Suppressor macrophage treated with lipopolysaccharide for 1 hour (primary cell): ENCODE results near the gene EXOC7.
"Not testable (repeated sequence)": the region's sequence is repeated elsewhere in the genome, so short reads cannot be mapped to it uniquely, and the experiment has no call there.

Experiments used
- DNase-seq, 3 donors: peaks; one replicate each; pipeline ENCODE4 v3.0.0-alpha.2; 2020 to 2022

The EXOC7 gene

DNA sequence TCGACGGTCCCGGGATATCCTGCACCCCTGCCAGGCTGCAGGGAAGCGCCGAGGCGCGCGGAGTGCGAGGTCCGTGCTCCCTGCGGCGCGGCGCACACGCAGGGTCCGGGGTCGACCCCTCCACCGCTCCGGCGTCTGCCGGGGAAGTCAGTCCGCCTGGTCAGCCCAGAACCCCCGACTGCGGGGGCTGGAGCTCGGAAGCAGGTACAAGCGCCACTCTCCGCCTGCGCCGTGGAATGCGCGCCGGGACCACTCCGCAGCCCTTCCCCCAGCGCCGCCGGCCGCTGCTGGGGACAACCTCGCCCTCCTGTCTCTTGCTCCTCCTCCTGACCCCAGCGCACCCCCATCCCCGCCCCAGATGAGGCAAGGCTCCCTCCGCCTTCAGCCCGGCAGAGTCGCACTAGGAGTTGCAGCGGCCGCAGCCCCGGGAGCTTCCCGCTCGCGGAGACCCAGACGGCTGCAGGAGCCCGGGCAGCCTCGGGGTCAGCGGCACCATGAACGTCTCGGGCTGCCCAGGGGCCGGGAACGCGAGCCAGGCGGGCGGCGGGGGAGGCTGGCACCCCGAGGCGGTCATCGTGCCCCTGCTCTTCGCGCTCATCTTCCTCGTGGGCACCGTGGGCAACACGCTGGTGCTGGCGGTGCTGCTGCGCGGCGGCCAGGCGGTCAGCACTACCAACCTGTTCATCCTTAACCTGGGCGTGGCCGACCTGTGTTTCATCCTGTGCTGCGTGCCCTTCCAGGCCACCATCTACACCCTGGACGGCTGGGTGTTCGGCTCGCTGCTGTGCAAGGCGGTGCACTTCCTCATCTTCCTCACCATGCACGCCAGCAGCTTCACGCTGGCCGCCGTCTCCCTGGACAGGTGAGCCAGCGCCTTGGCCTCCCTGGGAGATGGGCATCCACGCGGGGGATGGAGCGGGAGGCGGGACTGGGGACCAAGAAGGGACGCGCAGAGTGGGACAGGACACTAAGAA lies 28.9 kb downstream of the EXOC7 start, which contains the start of gene GALR2:
Gene GALR2, plus strand, starts transcription at position 392 of the 974 bp plus-strand sequence. Its CDS starts 103 bp downstream, at position 495.
- peak in 1 of 3 donors; percentile 43 for DNase-seq

GRCh38 chr17:76072148-76072858 lies 31.3 kb downstream of the EXOC7 start, which contains the start of gene SRP68:
Gene SRP68 (minus strand): TSS chr17:76072517. CDS start chr17:76072491, 26 bp downstream.
- peak; percentile 94 to 97 (median 95) for DNase-seq

DNA sequence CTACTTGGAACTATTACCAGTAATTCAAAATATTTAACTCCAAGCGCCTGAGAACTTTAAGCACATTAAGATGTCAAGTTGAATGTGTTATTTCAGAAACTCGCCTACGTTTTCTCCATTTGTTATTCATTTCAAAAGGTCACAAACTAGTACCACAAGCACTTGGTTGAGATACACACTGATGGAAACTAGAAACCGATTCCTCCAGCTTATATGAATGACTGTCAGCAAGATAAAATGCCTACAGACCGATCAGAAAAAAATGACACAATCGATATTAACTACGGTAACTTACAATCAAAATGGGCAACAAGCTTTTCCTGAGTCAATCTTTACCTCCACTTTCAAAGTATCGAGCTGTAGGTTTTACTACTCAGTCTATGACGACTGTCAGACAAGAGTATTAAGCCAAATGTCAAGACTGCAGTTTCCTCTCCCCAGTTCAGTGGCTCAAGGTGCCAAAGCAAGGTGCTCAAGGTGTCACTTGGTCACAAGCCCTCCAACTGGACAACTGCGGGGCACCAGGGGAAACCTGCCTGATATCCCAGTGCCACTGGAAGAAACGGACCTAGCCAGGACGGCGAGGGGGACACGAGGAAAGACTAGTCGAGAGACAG lies 31.9 kb downstream of the EXOC7 start:
- DNase-seq = no peak

- no peak for DNase-seq
Observed at GRCh38 chr17:76065775-76066174, 37.8 kb downstream of the EXOC7 start.

GRCh38 chr17:76063875-76064546 lies 39.6 kb downstream of the EXOC7 start:
- DNase-seq = no peak

DNA sequence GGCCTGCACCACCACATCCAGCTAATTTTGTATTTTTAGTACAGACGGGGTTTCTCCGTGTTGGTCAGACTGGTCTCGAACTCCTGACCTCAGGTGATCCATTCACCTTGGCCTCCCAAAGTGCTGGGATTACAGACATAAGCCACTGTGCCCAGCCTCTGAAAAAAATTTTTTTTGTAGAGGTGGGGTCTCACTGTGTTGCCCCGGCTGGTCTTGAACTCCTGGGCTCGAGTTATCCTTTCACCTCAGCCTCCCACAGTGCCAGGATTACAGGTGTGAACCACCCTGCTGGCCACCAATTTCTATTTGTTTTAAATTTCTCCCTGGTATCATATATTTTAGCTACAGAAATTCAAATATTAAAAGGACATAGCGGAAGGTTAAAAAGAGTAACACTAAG lies 45.3 kb downstream of the EXOC7 start:
- DNase-seq = not testable (repeated sequence)

- DNase-seq = no peak
Observed at GRCh38 chr17:76056882-76057281, 46.7 kb downstream of the EXOC7 start.

- no peak for DNase-seq
Observed at GRCh38 chr17:76054112-76054476, 49.5 kb downstream of the EXOC7 start.

DNA sequence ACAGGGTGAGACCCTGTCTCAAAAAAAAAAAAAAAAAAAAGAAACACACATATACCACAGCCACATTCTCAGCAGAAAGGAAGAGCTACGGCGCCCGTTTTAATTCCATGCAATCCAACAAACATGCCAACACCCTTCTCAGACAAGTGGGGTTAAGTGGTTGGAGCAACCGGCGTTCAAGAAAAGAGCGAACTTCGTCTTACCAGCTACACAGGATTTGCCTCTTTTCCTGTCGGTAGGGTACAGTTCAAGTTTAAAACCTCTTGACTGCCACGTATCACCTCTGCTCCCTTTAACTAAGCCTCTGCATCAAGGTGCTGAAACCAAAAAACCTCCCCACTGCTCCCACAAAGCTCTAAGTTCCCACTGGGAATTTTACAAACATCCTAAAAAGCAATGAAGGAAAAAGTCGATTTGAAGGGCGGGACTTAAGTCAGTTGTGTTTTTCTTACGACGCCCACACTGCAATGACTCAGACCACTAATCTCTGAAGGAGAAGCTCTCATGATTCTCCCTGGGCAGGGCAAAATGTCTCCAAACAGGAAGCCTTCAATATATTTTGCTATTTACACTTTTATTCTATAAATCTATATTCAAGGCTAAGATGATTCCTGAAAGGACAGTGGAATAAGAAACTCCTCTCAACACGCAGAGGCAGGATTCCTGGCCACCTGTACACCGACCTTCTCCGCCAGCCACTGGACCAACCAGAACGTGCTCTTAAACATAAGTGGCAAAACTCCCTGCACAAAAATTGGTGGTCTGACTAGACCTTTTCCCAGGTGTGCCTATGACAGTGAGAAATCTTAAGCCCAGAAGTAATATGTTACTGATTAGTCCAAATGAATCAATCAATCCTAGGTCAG lies 50.1 kb downstream of the EXOC7 start:
- DNase-seq = peak; percentile 68 to 72 (median 70)

GRCh38 chr17:76051561-76051960 lies 52.0 kb downstream of the EXOC7 start:
- DNase-seq = no peak

DNA sequence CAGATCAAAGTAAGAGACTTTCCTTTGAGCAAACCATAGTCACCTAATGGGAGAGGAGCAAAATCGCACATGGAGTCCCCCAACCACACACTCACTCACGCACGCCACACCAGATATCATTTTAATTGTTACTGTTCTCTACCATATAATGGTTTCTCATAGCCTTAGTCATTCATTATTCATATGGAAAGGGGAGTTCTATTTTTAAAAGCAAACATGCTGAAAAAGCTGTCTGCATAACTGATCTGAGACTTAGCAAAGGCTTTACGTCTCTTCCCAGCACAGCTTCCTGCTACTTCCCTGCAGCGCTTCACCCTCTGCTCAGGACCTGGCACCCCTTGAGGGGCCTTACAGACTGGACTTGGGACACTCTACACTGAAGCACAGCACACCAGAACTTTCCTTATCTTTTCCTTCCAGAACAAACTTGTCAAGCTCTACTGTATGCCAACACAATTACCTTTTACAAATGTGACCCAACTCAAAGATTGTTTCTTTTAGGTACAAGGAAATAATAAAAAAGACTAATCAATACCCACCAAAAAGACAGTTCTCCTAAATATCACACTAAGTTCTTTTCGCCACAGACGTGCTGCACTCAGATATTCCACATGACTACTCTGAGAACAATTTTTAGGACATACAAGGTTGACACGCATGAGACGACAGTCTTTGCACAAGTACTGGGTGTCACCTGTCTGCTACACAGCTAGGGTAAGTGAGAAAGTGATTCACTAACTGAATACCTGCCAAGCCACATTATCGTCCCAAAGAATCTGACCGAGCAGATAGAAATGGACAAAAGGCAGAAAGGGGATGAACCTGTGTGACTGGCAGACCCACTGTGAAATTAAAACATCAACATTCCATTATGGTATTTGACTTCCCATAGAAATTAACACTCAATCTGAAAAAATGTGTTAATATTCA lies 52.8 kb downstream of the EXOC7 start:
- no peak for DNase-seq

DNA sequence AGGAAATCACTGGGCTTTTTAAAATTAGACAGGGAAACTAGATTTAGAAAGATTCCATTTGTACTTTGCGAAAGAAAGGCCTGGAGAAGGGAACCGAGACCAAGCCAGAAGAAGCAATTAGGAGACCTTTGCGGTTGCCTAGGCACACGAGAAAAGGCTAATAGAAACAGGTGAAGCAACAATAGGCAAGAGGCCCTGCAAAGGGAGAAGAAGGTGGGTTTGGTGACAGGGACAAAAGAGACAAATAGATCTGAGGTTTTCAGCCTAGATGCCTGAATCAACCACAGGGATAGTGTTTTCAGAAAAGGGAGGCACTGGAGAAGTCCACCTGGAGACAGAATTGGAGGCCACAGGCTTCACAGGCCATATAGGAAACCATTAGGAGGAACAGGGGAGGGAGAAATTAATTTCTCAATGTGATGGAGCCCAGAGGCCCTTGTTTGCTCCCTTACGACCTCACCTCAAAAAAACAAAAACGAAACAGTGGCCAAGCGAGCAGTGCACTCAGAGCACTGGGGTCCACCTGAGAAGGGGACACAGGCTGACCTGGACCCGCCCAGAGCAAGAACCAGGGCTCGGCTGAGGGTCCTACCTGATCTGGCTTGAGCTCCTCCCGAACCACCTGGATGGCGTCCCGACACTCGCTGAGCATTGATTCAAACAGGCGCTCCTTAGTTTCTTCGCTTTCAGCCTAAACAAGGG lies 53.6 kb downstream of the EXOC7 start:
- DNase-seq = peak in 1 of 3 donors; percentile 35

GRCh38 chr17:76049239-76049638 lies 54.3 kb downstream of the EXOC7 start:
- no peak for DNase-seq

DNA sequence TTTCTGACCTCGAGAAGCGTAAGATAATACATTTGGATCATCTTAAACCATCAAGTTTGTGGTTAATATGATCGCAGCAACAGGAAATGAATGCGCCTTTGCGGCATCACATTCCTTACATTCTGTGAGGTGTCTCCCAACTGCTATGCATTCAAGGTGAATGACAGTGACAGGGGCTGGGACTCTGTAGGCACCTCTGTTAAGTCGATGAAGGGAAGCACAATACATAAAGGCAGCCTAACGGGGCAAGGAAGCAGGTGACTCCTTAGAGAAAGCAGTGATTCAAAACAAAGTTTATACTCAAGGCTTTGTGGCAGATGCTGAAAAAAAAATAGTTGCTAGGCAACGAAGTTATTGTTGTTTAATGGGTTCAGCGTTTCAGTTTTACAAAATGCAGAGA lies 54.9 kb downstream of the EXOC7 start:
- DNase-seq = no peak

DNA sequence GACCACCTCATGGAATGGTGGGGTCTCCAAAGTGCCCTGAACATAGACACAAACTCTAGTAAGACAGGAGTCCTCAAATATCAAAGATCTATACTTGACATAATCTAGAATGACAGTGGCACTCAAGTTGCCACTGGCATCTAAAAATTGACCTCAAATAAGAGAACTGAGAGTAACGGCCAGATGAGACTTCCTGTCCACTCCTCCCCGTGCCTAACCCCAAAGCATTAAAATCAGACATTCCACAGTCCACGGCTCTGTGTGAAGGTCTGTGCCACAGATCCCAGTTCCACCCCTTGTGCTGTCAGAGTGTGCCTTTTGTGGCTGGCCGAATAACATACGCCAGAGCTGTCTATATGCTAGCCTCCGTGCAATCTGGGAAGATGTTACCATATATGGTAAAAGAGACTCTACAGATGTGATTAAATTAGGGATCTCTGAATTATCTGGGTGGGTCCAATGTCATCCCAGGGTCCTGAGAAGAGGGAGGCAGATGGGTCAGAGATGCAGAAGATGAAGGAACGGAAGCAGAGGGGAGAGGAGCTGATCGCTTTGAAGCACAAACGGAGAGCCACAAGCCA lies 55.5 kb downstream of the EXOC7 start:
- no peak for DNase-seq

- peak in 1 of 3 donors; percentile 8 for DNase-seq
Observed at GRCh38 chr17:76046064-76046463, 57.5 kb downstream of the EXOC7 start.

DNA sequence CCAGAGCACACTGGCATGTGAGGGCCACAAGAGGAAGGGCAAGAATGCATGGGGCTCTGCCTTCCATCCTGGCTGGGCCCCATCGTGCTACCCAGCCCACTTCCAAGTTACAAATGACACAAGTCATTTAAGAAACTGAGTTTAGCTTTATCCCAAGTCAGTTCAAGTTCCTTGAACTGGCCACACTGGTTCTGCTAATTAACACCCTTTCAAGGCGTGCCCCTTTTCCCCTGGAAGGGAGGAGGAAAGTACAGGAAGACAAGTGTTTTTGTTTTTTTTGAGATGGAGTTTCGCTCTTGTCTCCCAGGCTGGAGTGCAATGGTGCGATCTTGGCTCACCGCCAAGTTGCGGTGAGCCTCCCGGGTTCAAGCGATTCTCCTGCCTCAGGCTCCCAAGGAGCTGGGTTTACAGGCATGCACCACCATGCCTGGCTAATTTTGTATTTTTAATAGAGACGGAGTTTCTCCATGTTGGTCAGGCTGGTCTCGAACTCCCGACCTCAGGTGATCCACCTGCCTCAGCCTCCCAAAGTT lies 59.0 kb downstream of the EXOC7 start:
- not testable (repeated sequence) for DNase-seq

DNA sequence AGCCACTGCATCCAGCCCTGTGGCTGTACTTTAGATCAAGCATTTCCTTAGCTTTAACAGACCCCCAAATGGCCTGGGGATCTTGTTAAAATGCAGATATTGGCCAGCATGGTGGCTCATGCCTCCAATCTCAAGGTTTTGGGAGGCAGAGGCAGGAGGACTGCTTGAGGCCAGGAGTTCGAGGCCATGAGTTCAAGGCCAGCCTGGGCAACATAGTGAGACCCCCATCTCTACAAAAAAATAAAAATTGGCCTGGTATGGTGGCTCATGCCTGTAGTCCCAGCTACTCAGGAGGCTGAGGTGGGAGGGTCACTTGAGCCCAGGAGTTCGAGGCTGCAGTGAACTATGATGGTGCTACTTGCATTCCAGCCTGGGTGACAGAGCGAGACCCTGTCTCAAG lies 60.7 kb downstream of the EXOC7 start:
- DNase-seq = not testable (repeated sequence)

GRCh38 chr17:76040376-76040775 lies 63.2 kb downstream of the EXOC7 start:
- no peak for DNase-seq
